Liver (tissue), 3 donors: Measurements from ENCODE around the gene MKS1.

Experiments
- EGR1 ChIP-seq, 2 donors: IDR thresholded peaks; 2 replicates each; pipeline ENCODE4 v1.6.1; 2016 to 2018; ENCODE audit warnings: antibody characterized with exemption in 2 of 2, low read depth in 2 of 2
- HNF4A ChIP-seq, 2 donors: conservative IDR thresholded peaks; 2 replicates each; pipeline ENCODE4 v1.6.1; 2016; ENCODE audit warnings: antibody characterized with exemption in 2 of 2, mild to moderate bottlenecking in 2 of 2
- RAD21 ChIP-seq, 2 donors: IDR thresholded peaks; 2 replicates each; pipeline ENCODE4 v1.6.1; 2016; ENCODE audit warnings: antibody characterized with exemption in 2 of 2, mild to moderate bottlenecking in 2 of 2
- TAF1 ChIP-seq: conservative IDR thresholded peaks from 2 replicates; pipeline ENCODE4 v1.6.1; 2016; ENCODE audit warnings: antibody characterized with exemption, mild to moderate bottlenecking
- TF ChIP-seq, protein P1 (sequence below): fragments of 150-350 bp; IDR thresholded peaks from 2 replicates; pipeline ENCODE4 v1.5.1; 2017; ENCODE audit warnings: improper control_type of control experiment, low read depth, low read length; ENCODE audit not compliant: missing input control
- TF ChIP-seq, protein P2 (sequence below): IDR thresholded peaks from 2 replicates; pipeline ENCODE4 v1.6.1; 2016; ENCODE audit warnings: antibody characterized with exemption
- TF ChIP-seq, protein P3 (sequence below): IDR thresholded peaks from 2 replicates; pipeline ENCODE4 v1.6.1; 2016; ENCODE audit warnings: antibody characterized with exemption, mild to moderate bottlenecking
- donor health status: healthy.
- donor health status: healthy.

- TF ChIP-seq, protein P1, sequence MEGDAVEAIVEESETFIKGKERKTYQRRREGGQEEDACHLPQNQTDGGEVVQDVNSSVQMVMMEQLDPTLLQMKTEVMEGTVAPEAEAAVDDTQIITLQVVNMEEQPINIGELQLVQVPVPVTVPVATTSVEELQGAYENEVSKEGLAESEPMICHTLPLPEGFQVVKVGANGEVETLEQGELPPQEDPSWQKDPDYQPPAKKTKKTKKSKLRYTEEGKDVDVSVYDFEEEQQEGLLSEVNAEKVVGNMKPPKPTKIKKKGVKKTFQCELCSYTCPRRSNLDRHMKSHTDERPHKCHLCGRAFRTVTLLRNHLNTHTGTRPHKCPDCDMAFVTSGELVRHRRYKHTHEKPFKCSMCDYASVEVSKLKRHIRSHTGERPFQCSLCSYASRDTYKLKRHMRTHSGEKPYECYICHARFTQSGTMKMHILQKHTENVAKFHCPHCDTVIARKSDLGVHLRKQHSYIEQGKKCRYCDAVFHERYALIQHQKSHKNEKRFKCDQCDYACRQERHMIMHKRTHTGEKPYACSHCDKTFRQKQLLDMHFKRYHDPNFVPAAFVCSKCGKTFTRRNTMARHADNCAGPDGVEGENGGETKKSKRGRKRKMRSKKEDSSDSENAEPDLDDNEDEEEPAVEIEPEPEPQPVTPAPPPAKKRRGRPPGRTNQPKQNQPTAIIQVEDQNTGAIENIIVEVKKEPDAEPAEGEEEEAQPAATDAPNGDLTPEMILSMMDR, result no peak
- TF ChIP-seq EGR1 (IDR thresholded peaks at IDR 0.05; ENCODE audit: low read depth in 2 of 2), result no peak
- no peak for TF ChIP-seq RAD21 (IDR thresholded peaks at IDR 0.05)
- no peak for TF ChIP-seq TAF1
- no peak for TF ChIP-seq HNF4A (conservative IDR thresholded peaks at IDR 0.05)
- TF ChIP-seq, protein P2, sequence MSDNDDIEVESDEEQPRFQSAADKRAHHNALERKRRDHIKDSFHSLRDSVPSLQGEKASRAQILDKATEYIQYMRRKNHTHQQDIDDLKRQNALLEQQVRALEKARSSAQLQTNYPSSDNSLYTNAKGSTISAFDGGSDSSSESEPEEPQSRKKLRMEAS, result no peak
- TF ChIP-seq, protein P3, sequence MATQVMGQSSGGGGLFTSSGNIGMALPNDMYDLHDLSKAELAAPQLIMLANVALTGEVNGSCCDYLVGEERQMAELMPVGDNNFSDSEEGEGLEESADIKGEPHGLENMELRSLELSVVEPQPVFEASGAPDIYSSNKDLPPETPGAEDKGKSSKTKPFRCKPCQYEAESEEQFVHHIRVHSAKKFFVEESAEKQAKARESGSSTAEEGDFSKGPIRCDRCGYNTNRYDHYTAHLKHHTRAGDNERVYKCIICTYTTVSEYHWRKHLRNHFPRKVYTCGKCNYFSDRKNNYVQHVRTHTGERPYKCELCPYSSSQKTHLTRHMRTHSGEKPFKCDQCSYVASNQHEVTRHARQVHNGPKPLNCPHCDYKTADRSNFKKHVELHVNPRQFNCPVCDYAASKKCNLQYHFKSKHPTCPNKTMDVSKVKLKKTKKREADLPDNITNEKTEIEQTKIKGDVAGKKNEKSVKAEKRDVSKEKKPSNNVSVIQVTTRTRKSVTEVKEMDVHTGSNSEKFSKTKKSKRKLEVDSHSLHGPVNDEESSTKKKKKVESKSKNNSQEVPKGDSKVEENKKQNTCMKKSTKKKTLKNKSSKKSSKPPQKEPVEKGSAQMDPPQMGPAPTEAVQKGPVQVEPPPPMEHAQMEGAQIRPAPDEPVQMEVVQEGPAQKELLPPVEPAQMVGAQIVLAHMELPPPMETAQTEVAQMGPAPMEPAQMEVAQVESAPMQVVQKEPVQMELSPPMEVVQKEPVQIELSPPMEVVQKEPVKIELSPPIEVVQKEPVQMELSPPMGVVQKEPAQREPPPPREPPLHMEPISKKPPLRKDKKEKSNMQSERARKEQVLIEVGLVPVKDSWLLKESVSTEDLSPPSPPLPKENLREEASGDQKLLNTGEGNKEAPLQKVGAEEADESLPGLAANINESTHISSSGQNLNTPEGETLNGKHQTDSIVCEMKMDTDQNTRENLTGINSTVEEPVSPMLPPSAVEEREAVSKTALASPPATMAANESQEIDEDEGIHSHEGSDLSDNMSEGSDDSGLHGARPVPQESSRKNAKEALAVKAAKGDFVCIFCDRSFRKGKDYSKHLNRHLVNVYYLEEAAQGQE, result no peak
These were observed 44.7 kb upstream of the MKS1 start for GRCh38 chr17:58263773-58264172.
